Glutamatergic neuron (in vitro differentiated cells): Measurements from ENCODE around the gene SHANK3. TPM values are rescaled to one million over a fixed set of nuclear protein-coding genes. Genes with fewer than 3 reads are reported as not detected.

Experiments used
- DNase-seq: peaks from one replicate; pipeline ENCODE4 v3.0.0; 2022
- H3K27ac Mint-ChIP-seq: one replicate; pipeline ENCODE4 v1.8.0; 2020; ENCODE audit warnings: mild to moderate bottlenecking, mixed read lengths, inconsistent platforms; ENCODE audit not compliant: unreplicated experiment
- H3K27me3 Mint-ChIP-seq: one replicate; pipeline ENCODE4 v1.8.0; 2020; ENCODE audit warnings: mild to moderate bottlenecking, moderate library complexity, mixed read lengths, inconsistent platforms; ENCODE audit not compliant: unreplicated experiment
- H3K36me3 Mint-ChIP-seq: one replicate; pipeline ENCODE4 v1.8.0; 2020; ENCODE audit warnings: mild to moderate bottlenecking, mixed read lengths, inconsistent platforms; ENCODE audit not compliant: unreplicated experiment
- H3K4me1 Mint-ChIP-seq: one replicate; pipeline ENCODE4 v1.8.0; 2020; ENCODE audit warnings: mild to moderate bottlenecking, low read depth, mixed read lengths, inconsistent platforms; ENCODE audit not compliant: unreplicated experiment
- H3K4me3 Mint-ChIP-seq: one replicate; pipeline ENCODE4 v1.8.0; 2020; ENCODE audit warnings: mild to moderate bottlenecking, mixed read lengths, inconsistent platforms; ENCODE audit not compliant: unreplicated experiment
- H3K9me3 Mint-ChIP-seq: one replicate; pipeline ENCODE4 v1.8.0; 2020; ENCODE audit warnings: mild to moderate bottlenecking, moderate library complexity, mixed read lengths, inconsistent platforms; ENCODE audit not compliant: unreplicated experiment
- total RNA-seq: library from RNA; stranded (reverse); fragmentation: NEBNext Ultra II Directional; extraction: Animal tissue kit (Norgen Biotek cat#: 25700); gene quantifications from one replicate; pipeline ENCODE4 v1.2.1, GENCODE V29; 2021; ENCODE audit not compliant: unreplicated experiment
- TF ChIP-seq, protein P1 (sequence below): fragments of 200-600 bp; sonication (generic); IDR thresholded peaks from one replicate; pipeline ENCODE4 v1.5.0; 2021; ENCODE audit not compliant: partially characterized antibody, unreplicated experiment

The SHANK3 gene
- total RNA-seq, 1 donor from 2014 or later: 20.4 TPM

DNA sequence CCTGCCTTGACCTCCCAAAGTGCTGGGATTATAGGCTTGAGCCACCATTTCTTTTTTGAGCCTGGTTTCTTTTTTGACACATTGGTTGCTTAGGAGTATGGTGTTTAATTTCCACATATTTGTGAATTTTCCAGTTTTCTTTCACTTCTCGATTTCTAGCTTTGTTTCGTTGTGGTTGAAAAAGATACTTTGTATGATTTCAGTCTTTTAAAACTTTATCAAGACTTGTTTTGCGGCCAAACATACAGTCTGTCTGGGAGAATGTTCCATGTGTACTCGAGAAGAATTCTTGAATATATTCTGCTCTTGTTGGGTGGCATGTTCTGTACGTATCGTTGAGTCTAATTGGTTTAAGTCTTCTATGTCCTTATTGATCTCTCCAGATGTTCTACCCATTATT, 20.8 kb downstream of the SHANK3 start:
- no peak overlapping the region for H3K4me3 Mint-ChIP-seq
- TF ChIP-seq, protein P1, sequence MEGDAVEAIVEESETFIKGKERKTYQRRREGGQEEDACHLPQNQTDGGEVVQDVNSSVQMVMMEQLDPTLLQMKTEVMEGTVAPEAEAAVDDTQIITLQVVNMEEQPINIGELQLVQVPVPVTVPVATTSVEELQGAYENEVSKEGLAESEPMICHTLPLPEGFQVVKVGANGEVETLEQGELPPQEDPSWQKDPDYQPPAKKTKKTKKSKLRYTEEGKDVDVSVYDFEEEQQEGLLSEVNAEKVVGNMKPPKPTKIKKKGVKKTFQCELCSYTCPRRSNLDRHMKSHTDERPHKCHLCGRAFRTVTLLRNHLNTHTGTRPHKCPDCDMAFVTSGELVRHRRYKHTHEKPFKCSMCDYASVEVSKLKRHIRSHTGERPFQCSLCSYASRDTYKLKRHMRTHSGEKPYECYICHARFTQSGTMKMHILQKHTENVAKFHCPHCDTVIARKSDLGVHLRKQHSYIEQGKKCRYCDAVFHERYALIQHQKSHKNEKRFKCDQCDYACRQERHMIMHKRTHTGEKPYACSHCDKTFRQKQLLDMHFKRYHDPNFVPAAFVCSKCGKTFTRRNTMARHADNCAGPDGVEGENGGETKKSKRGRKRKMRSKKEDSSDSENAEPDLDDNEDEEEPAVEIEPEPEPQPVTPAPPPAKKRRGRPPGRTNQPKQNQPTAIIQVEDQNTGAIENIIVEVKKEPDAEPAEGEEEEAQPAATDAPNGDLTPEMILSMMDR: no peak
- H3K9me3 Mint-ChIP-seq: peaks cover 12% of the 10 kb centered on the region

DNA sequence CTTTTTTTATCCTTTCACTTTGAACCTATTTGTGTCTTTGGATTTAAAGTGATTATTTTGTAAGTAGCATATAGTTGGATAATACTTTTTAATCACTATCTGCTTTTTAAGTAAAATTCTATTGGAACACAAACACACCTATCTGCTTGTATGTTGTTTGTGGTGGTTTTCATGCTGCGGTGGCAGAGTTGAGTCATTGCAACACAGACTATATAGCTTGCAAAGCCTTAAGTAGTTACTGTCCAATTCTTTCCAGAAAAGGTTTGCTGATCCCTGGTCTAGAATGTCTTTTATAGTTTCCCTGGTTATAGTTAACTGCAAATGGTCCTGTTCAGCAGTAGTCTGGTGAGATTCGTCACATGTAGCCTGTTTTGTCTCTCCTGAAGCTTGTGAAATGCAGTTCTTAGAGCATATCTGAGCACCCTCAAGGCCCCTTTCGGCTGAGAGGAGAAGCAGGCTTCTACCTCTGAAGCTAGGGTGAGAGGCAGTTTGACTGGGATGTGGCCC, 21.5 kb downstream of the SHANK3 start:
- Mint-ChIP-seq H3K36me3 (peaks cover 8% of the 10 kb centered on the region), H3K27ac (no peak overlapping the region), H3K9me3 (peaks cover 16% of the 10 kb centered on the region), H3K27me3 (peaks cover 4% of the 10 kb centered on the region), H3K4me3 (no peak overlapping the region), H3K4me1 (peaks cover 5% of the 10 kb centered on the region)
- DNase-seq: no peak
- TF ChIP-seq, protein P1: no peak

More for the DNA sequence above, 20.8 kb downstream of the SHANK3 start:
- Mint-ChIP-seq H3K27me3 (peaks cover 4% of the 10 kb centered on the region), H3K36me3 (peaks cover 8% of the 10 kb centered on the region), H3K4me1 (no peaks in the 10 kb centered on the region), H3K27ac (no peak overlapping the region)
- DNase-seq: no peak

DNA sequence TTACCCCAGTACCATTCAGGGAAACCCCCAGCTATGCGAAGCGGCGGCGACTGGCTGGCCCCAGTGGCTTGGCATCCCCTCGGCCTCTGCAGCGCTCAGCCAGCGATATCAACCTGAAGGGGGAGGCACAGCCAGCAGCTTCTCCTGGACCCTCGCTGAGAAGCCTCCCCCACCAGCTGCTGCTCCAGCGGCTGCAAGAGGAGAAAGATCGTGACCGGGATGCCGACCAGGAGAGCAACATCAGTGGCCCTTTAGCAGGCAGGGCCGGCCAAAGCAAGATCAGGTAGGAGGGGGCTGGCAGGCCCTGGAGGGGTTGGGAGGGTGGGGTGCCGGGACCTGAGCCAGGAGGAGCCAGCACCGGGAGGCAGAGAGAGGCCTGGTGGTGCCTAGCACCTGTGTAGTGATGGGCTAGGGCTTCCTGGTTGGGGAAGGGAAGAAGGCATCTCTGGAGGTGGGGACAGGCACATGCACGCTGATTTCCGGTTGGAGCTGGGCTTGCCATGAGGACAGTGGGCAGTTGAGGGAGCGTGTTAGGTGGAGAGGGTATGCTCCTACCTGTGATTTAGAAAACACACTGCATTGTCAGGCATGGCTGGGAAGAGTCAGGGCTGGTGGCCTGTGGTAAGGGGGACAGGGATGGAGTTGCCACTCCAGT, 22.3 kb downstream of the SHANK3 start:
- Mint-ChIP-seq H3K27ac (no peak overlapping the region), H3K4me1 (peaks cover 5% of the 10 kb centered on the region), H3K36me3 (peaks cover 8% of the 10 kb centered on the region)

DNA sequence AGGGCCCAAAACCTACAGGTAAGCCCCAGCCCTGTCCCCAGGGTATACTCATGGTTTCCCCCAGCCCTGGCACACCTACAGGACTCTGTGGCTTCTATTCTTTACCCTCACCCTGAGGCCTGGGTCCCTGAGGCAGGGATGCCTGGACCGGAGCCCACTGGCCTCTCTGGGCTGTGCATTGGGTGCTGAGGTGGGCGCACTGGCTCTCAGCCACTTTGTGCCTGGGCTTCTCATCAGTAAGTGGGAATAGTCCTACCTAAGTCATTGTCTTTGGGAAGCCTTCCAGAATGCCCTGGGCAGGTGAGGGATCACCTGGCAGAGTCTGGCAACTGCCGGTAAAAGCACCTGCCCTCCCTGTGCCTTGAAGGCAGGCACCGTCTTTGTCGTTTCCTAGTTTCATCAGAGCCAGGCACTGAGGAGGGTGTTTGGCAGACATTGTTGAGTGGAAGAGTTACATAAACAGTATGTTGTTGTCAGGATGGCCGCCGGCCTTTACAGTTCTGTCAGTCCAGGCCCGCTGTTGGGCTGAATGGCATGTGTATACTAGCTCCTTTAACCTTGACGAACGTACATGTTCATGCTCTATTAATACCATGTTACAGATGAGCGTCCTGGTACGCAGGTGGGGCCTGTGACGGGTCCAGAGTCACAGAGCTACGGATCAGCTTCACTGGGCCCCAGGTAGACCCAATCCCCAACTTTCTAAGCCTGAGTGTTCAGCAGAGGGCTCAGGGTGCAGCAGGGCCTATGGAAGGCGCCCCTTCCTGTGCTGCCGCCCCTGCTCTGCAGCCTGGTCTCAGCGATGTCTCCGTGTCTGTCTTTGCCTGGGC, 23.0 kb downstream of the SHANK3 start:
- peaks cover 10% of the 10 kb centered on the region for H3K4me1 Mint-ChIP-seq
- peaks cover 16% of the 10 kb centered on the region for H3K9me3 Mint-ChIP-seq
- no peak overlapping the region for H3K4me3 Mint-ChIP-seq
- peaks cover 4% of the 10 kb centered on the region for H3K27me3 Mint-ChIP-seq
- H3K27ac Mint-ChIP-seq: no peak overlapping the region
- H3K36me3 Mint-ChIP-seq: peaks cover 8% of the 10 kb centered on the region
- peak; percentile 10 for DNase-seq
- TF ChIP-seq, protein P1: no peak

More for the DNA sequence above, 22.3 kb downstream of the SHANK3 start:
- Mint-ChIP-seq H3K4me3 (no peak overlapping the region), H3K27me3 (peaks cover 4% of the 10 kb centered on the region), H3K9me3 (peaks cover 16% of the 10 kb centered on the region)
- DNase-seq: peak; percentile 18
- TF ChIP-seq, protein P1: no peak

DNA sequence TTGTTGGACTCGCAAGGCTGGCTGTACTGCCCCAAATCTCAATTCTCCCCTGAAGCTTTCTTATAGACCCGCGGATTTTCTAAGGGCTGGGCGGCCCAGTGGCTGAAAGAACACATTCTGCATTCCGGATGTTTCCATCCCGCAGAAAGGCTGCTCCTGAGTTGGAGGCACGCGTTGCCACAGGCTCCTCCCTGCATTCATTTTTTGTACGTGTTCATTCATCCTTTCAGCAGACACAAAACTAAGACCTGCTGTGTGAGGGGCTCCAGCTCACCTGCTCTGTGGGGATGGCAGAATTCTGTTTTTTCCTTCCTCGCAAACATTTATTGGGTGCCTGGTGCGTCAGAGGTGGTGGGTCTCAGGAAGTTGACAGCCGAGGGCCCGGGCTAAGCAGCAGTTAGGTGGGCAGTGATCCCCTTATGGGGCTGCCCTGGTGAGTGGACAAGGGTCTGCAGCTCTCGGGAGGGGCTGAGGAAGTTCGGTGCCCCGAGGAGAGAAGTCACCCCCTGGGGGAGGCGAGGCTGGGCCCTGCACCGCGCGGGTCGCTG, 23.7 kb downstream of the SHANK3 start:
- H3K4me1 Mint-ChIP-seq: peaks cover 11% of the 10 kb centered on the region
- H3K4me3 Mint-ChIP-seq: peak overlapping the region; percentile 11
- DNase-seq: peak; percentile 14
- peaks cover 8% of the 10 kb centered on the region for H3K36me3 Mint-ChIP-seq
- H3K27ac Mint-ChIP-seq: no peak overlapping the region
- H3K27me3 Mint-ChIP-seq: peaks cover 5% of the 10 kb centered on the region
- H3K9me3 Mint-ChIP-seq: peaks cover 17% of the 10 kb centered on the region
- TF ChIP-seq, protein P1: peak; percentile 70
